Transverse colon (tissue), 4 donors: Measurements from ENCODE around the gene APOBR. TPM values are rescaled to one million over a fixed set of nuclear protein-coding genes. Genes with fewer than 3 reads are reported as not detected.

ENCODE experiments used
- DNase-seq: peaks from one replicate; pipeline ENCODE4 v3.0.0-alpha.2; 2019
- H3K27ac ChIP-seq, 4 donors: fragments of 200-600 bp; sonication (generic); 2 replicates each; pipeline ENCODE4 v1.5.1; 2016 to 2018; ENCODE audit warnings: inconsistent platforms in 4 of 4
- H3K27me3 ChIP-seq: fragments of 200-600 bp; sonication (generic); 2 replicates; pipeline ENCODE4 v1.5.1; 2017; ENCODE audit warnings: inconsistent platforms
- H3K36me3 ChIP-seq, 4 donors: fragments of 200-600 bp; sonication (generic); 2 replicates each; pipeline ENCODE4 v1.5.1; 2017 to 2019; ENCODE audit warnings: inconsistent platforms in 4 of 4
- H3K4me1 ChIP-seq, 4 donors: fragments of 200-600 bp; sonication (generic); 2 replicates each; pipeline ENCODE4 v1.5.1; 2017 to 2020; ENCODE audit warnings: inconsistent platforms in 4 of 4
- H3K4me3 ChIP-seq, 4 donors: fragments of 200-600 bp; sonication (generic); 1 replicate in 1 of 4; 2 replicates in 3 of 4; pipeline versions ENCODE4 v1.5.1 to v1.6.1; 2017 to 2019; ENCODE audit warnings: inconsistent platforms in 4 of 4
- H3K9me3 ChIP-seq, 2 donors: fragments of 200-600 bp; sonication (generic); 2 replicates each; pipeline ENCODE4 v1.5.1; 2017 to 2019; ENCODE audit warnings: inconsistent platforms in 2 of 2
- CTCF ChIP-seq, 5 experiments: fragments of 200-600 bp in 3 of 5; fragments of 450-650 bp in 2 of 5; sonication (generic) in 3 of 5; IDR thresholded peaks; 1 replicate in 2 of 5; 2 replicates in 3 of 5; pipeline ENCODE4 v1.5.1; 2016 to 2017; ENCODE audit warnings: antibody characterized with exemption in 5 of 5, inconsistent platforms in 3 of 5, mild to moderate bottlenecking in 2 of 5, moderate library complexity in 1 of 5
- EP300 ChIP-seq: sonication (generic); formaldehyde crosslinking; IDR thresholded peaks from one replicate; pipeline ENCODE4 v1.6.1; 2017; ENCODE audit warnings: antibody characterized with exemption, low read depth
- POLR2A ChIP-seq: fragments of 450-650 bp; IDR thresholded peaks from one replicate; pipeline ENCODE4 v1.6.1; 2016; ENCODE audit warnings: antibody characterized with exemption, mild to moderate bottlenecking, moderate library complexity
- POLR2AphosphoS5 ChIP-seq, 3 donors: sonication (generic); formaldehyde crosslinking; IDR thresholded peaks; one replicate each; pipeline ENCODE4 v1.6.1; 2016; ENCODE audit warnings: antibody characterized with exemption in 3 of 3
- WGBS, 2 donors: methylation state at CpG; one replicate each; pipeline ENCODE4 v1.1.5; 2018; ENCODE audit warnings: low coverage in 1 of 2; 5-methylcytosine and 5-hydroxymethylcytosine counted together
- in situ Hi-C, 4 donors: fragments of 200-750 bp; cut with MboI; loops; one replicate each; pipeline versions ENCODE4 v1.15.0 to v1.15.1; 2017; ENCODE audit warnings: low sequenced_read_pairs in 3 of 4, low pct_ligation_motif_present in 1 of 4, low pct_unique_long_range_greater_than_20kb in 1 of 4
- intact Hi-C: fragments of 100-400 bp; cut with DNase I; formaldehyde crosslinking; loops from one replicate; pipeline ENCODE4 v1.15.1; 2023; ENCODE audit warnings: low total_unique reads
- total RNA-seq, 4 donors: library from RNA; depleted of rRNA; stranded (reverse); fragments of >200 nt; gene quantifications; one replicate each; pipeline ENCODE4 v1.1.0, GENCODE V29; 2016

The APOBR gene
- total RNA-seq, 4 donors from 2014 or later: 60.0 to 96.9 (median 61.7) TPM

GRCh38 chr16:28528463-28528867, 34.0 kb downstream of the APOBR start:
- H3K27me3 ChIP-seq: no peaks in the 10 kb centered on the region
- peaks cover 5 to 37% (median 17%) of the 10 kb centered on the region in 4 donors for H3K4me1 ChIP-seq
- DNase-seq: no peak
- TF ChIP-seq POLR2A (no peak), POLR2AphosphoS5 (IDR thresholded peaks at IDR 0.05) (no peak), CTCF (IDR thresholded peaks at IDR 0.05) (no peak), EP300 (no peak)
- H3K9me3 ChIP-seq: no peaks in the 10 kb centered on the region
- intact Hi-C loops: no loop called here
- H3K36me3 ChIP-seq: no peaks in the 10 kb centered on the region
- in situ Hi-C loops: no loop called here
- H3K27ac ChIP-seq: no peak overlapping the region
- no peak overlapping the region for H3K4me3 ChIP-seq
- 63 to 69% methylated on average over 2 to 4 of the region's 5 CpGs for WGBS, 2 donors

GRCh38 chr16:28529124-28529523, 34.7 kb downstream of the APOBR start:
- no peak for TF ChIP-seq EP300
- no peak for TF ChIP-seq CTCF (IDR thresholded peaks at IDR 0.05)
- TF ChIP-seq POLR2A: no peak
- TF ChIP-seq POLR2AphosphoS5 (IDR thresholded peaks at IDR 0.05): no peak
- no peak overlapping the region for H3K27ac ChIP-seq
- intact Hi-C loops (no loop called here), in situ Hi-C loops (no loop called here)
- no peaks in the 10 kb centered on the region for H3K27me3 ChIP-seq
- peaks cover 3 to 37% (median 19%) of the 10 kb centered on the region in 4 donors for H3K4me1 ChIP-seq
- H3K36me3 ChIP-seq: no peaks in the 10 kb centered on the region
- no peak for DNase-seq
- H3K9me3 ChIP-seq: no peaks in the 10 kb centered on the region
- no peak overlapping the region for H3K4me3 ChIP-seq

GRCh38 chr16:28531777-28532744, 37.6 kb downstream of the APOBR start:
- H3K4me3 ChIP-seq: no peak overlapping the region
- peak overlapping the region; percentile 63 to 83 (median 80) for H3K27ac ChIP-seq
- DNase-seq: peak; percentile 86
- no peaks in the 10 kb centered on the region for H3K36me3 ChIP-seq
- no peaks in the 10 kb centered on the region for H3K9me3 ChIP-seq
- H3K4me1 ChIP-seq: peaks cover 11 to 48% (median 26%) of the 10 kb centered on the region in 4 donors
- WGBS, 2 donors: 36 to 59% methylated on average over 6 to 9 of the region's 9 CpGs
- TF ChIP-seq POLR2AphosphoS5 (IDR thresholded peaks at IDR 0.05) (peak; percentile 27 to 75 (median 68)), CTCF (IDR thresholded peaks at IDR 0.05) (no peak), POLR2A (peak; percentile 45)
- no peaks in the 10 kb centered on the region for H3K27me3 ChIP-seq
- intact Hi-C loops: no loop called here
- in situ Hi-C loops: no loop called here

GRCh38 chr16:28532940-28533647, 38.7 kb downstream of the APOBR start:
- in situ Hi-C loops (no loop called here), intact Hi-C loops (no loop called here)
- Histone ChIP-seq H3K4me1 (peaks cover 11 to 58% (median 30%) of the 10 kb centered on the region in 4 donors), H3K9me3 (no peaks in the 10 kb centered on the region), H3K4me3 (no peak overlapping the region), H3K36me3 (no peaks in the 10 kb centered on the region), H3K27ac (peak overlapping the region; percentile 63 to 83 (median 80)), H3K27me3 (no peaks in the 10 kb centered on the region)
- 54 to 62% methylated on average over 3 to 5 of the region's 5 CpGs for WGBS, 2 donors
- no peak for DNase-seq
- TF ChIP-seq POLR2A (no peak), POLR2AphosphoS5 (IDR thresholded peaks at IDR 0.05) (no peak), EP300 (no peak), CTCF (IDR thresholded peaks at IDR 0.05) (no peak)
